GM18861 (cell line): ENCODE data around the gene TEPSIN.

Experiments used
- ATAC-seq: cut with Tn5 transposase; IDR thresholded peaks from one replicate; pipeline ENCODE4 v1.9.1; 2021; ENCODE audit not compliant: unreplicated experiment

Gene TEPSIN

DNA sequence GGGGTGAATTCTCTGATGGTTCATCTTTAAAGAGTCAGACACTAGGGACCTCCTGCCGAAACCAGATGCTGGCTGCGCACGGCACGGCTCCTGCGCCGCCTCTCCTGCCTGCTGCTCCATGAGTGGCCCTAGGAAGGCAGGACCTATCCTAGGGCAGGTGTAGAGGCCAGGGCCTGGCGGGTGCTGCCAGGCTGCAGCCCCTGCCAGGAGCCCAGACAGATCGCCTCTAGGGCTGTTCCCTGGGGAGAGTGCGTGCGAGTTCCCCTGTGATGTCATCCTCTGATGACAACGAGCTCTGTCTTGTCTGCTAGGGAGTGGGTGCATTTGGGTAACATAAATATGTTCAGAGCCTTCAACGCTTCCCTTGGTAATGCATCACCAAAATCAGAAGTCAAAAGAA is 32.4 kb upstream of the TEPSIN start:
- no peak for ATAC-seq

DNA sequence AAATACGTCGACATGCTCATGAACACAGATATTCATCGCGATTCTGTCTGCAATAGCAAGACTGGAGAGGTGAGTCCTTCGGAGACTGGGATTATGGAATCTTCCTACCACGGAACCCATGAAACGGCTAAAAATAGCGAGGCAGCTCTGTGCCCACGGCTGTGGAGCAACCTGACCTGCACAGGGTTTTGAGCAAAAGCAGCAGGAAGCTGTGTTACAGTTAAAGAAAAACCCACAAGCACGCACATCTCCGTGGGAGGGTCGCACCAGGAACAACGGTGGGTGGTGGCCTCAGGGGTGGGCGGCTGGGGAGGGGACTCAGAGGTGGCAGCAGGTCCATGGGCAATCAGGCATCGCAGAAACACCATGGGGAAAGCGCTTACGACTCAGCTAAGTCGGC is 31.4 kb upstream of the TEPSIN start:
- no peak for ATAC-seq

DNA sequence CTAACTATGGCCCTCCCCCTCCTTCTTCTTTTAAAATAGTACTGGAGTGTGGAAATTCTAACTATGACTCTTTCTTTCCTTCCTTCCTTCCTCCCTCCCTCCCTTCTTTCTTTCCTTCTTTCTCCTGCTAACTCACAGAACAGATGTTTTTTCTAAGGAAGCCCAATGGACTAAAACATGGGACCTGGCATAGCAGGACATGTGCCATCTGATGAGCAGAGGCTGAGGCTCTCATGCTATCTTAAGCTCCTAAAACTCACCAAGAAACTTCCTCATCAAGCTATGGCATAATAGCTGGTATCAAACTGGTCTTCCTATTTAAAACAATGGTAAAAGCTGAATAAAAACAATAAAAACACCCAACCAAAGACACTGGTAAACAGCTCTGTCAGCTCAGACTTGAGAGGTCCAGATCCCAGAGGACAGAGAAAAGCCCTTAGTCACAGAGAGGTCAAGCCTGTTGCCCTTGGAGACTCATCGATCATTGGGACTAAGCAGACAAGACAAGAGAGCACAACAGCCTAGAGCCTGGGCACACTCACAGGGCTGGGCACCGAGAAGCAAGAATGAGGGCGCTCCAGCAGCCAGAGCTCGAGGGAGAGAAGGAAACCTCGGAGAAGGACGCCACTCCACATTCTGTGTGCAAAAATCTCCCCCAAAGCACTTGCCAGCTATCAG is 28.7 kb upstream of the TEPSIN start:
- no peak for ATAC-seq

DNA sequence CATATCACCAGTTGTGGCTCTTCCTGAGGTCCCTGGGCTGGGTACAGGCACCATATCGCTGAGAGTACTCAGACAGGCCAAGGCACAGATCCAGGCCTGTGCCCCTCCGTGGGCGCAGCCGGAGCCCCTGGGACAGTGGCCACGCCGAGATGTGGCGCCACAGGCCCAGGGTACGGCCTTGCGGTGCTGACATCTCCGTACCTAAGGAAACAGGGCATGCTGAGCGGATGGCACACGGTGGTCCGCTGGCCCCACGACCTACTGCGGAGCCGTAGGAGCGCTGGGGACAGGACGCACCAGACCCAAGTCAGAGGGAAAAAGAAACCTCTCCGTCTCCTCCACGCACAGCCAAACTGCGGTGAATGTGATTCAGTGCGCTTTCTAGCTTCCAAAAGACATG is 26.7 kb upstream of the TEPSIN start:
- ATAC-seq = no peak

DNA sequence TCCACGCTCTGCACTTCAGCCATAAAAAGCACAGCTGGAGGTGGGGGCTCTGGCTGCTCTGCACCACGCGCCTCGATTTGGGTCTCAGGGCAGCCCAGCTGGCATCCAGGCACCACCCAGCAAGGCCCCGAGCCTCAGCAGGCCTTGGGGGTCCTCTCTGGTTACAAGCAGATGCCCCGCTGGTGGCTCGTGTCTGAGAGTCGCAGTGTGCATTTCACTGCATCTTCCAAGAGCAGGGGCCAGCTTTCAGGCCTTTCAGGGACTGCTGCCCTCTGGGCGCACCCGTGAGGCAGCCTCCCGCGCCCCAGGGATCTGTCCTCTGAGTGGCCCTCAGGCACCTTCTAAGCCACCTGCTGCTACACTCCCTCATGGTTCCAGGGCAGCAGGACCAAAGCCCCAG is 25.8 kb upstream of the TEPSIN start:
- ATAC-seq = no peak

DNA sequence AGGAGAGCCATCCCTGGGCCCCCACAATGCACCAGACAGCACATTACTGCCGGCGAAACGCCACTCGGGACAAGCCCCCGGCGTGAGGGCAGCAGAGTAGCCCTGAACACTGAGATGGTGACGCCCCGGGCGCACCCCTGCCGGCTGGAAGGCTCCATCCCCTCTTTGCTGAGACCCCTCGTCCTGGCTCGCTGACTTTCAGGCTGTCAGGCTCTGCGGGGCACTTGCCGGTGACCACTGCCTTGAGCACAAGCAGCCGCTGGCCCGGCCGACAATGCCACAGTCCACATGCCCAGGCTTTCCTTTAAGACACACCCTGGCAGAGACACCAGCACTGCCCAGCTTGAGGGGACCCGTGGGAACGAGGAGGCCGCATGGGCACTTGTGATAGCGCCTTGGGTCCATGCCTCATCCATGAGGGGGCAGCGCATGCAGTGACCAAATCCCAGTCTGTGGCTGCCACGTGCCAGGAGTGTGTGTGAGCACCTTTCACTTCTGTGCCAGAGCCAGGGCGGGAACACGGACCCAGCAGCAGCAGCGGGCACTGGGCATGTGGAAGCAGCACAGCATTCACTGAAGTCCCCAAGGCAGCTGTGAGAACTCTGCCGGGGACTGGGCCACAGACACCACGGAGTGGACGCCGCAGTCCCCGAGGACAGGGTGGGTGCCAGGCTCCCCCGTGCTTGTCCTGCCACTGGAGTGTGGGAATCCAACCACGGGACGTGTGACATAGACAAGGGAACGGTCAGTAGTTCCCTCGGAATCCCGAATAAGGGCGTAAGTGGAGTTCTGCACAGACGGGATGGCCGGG is 24.7 kb upstream of the TEPSIN start:
- ATAC-seq = no peak

DNA sequence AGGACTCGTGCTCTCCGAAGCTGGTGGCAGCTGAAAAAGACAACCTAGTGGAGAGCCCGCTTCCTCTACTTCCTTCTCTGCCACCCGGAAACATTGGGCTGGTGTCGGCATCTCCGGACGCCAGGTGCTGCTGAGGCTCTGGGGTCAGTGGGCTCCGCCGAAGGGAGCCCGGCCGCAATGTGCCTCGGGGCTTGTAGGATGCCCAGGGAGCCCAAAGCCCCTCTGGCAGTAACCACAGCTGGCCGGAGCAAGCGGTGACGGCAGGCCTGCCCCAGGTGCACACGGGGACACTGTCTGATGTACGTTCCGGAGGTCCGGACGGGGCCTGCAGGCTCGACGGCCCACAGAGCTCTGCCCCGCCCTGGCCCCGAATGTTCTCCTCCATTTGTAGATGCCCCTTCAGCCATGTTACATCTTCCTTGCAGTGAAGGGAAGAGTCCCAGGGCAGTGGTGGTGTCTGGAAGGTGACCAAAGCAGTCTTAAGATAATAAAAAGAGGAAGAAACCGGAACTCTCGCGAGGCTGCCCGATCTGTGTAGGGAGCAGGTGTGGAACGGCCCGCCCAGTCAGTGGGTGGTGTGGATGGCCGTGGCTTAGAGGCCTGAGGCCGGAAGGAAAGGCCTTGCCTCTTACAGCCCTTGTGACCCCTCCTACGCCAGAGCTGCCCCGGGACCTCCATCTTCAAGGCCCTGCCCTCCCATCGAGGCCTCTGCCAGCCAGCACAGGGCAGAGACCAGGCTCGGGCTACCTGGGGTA is 22.9 kb upstream of the TEPSIN start:
- no peak for ATAC-seq

DNA sequence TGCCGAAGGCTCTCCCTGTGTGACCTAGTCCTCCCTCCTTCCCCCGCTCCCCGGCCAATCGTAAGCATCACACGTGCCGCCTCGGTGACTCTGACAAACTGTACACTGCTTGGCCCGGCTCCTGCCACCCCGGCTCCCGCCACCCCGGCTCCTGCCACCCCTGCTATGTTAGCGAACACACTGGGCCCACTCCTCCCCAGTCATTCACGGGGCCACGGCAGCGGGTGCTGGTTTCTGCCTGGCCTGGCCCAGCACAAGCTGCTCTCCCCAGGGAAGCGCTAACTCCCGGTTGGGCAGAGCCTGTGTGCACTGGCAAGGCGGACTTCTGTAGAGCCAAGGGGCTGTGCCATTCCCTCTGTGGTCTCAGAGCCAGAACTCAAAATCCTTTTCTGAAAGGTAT is 22.2 kb upstream of the TEPSIN start:
- no peak for ATAC-seq

DNA sequence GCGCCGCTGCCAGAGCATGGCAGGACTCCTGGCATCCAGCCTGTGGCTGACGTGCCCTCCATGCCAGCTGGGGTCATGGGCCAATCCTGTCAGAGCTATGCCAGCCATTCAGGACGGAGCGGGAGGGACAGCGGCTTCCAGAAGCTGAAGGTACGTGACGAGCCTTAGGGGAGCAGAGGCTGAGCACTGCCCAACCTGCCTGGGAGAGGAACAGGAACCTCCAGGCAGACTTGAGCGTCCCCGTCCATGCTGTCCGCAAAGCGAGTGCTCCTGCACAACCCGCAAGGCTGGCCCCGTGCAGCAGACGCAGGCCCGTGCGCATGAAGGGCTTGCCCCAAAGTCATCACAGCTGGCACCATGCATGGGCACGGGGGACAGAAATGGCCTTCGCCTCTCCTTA is 21.8 kb upstream of the TEPSIN start:
- no peak for ATAC-seq

DNA sequence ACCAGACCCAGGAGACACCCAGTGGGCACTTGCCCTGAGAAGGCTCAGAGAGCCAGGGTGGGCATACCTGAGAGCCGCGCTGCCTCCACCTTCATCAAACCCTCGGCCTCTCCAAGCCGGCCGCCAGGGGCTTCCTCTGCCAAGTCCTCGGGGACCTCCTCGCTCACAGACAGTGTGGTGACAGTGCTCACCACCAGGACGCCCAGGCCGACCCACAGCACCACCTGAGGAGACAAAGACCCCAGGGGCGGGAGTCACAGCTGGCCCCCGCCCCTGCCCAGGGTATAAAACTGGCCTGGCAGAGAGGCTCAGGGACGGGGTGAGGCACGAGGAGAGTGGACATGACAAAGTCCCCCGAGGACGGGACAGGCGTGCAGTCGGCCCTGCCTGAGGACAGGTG is 21.3 kb upstream of the TEPSIN start:
- no peak for ATAC-seq

DNA sequence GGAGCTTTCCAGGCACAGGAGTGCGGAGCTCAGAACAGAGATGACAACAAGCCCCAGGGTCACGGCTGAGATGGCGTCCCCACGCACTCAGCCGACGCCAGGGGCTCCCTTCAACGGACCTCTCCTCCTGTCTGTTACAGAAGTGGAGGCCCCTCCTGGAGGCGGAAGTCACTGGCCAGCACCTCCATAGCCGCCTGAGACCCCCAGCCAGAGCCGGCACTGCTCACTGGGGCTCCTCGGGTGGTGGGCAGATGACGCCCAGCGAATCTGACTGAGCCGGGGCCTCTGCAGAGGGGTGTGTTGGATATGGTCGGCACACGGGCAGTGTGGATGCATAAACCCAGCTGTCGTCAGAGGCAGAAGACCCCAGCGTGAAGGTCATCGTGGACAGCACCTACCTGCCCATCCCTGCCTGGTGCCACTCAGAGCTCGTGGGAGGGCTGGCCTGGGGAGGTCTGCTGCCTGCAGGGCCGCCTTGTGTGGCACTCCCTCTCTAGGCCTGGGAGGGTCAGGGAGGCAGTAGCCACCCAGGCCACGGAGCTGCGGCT is 20.3 kb upstream of the TEPSIN start:
- ATAC-seq = no peak

DNA sequence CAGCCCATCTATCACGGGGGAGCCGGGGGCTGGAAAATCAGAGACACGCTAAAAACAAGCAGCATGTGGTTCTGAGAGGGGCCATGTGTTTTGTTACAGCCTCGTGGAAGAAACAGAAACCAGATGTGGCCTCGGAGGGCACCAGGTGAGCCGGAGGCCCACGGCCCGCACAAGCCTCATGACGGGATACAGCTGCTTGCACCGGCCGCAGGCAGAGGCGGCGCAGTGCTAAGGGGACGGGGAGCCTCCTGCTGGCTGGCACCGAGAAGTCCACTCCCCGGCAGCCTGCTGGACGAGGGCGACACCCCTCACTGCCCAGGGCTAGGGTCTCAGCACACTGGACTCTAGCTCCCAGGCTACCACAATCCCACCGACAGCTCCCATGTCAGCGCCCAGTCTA is 19.4 kb upstream of the TEPSIN start:
- no peak for ATAC-seq

DNA sequence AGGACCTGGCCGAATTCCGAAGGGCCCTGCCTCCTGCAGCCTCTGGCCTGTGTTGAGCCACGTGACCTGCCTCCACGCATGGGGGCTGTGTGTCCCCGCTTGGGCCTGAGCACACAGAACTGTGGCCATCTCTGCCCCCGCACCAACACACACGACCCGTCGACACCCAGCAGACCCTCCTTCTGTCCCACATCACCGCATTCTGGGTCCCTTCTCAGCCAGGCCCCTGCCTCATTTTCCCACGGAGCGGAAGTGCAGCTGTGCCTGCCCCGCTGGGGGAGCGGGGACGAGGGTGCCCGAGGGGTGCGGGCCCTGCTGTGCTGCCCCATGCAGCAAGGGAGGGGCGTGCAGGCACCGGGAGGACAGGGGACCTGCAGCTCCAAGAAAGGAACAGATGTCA is 18.7 kb upstream of the TEPSIN start:
- no peak for ATAC-seq

DNA sequence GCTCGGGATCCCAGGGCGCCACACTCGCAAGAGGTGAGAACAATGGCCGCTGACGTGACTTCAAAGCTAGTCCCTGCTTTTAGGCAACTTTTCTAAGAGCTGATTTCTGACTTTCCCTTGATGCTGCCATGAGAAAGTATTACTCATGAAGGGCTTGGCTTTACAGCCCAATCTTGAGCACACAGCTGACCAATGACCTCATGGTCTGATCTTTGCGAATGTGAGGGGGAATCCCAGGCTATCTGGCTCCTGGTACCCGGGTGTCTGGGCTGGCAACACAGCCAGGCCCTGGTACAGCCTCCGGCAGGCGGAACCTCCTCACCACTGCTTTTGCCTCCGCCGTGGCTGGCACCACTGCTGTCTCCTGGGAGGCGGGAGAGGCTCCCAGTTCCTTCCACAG is 17.8 kb upstream of the TEPSIN start:
- ATAC-seq = no peak

DNA sequence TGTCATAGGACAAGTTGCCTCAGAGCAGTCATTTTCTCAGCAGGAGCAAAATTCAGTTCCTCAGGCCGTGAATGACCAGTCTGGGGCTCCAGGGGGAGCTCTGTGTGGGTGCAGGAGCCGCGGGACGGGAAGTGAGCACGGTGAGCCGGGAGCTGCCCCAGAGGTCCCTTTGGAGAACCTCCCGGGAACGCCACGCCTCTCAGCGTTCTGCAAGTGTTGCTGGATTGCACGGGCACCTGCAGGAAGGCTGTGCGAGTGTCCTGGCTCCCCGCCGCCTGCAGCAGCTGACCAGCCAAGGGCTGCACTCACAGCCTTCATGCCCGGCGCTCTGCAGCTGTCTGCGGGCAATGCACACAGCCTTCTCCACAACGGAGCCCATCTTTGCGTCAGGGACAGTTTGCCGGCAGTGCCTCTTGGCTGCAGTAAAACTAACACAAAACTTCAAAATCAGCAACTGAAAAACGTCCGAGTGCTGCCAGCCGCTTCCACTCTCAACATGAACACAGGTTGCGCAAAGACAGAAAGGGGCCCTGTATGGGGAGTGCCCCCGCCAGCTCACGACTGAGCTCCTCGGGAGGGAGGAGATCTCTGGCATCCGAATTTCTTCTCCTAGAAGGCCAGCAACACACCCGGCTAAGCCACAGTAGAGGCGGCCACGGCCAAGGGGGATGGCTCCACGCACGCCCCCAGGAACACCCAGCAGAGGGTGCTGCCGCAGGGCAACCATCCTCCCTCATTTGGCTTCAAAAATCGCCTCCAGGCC is 16.3 kb upstream of the TEPSIN start:
- ATAC-seq = no peak

DNA sequence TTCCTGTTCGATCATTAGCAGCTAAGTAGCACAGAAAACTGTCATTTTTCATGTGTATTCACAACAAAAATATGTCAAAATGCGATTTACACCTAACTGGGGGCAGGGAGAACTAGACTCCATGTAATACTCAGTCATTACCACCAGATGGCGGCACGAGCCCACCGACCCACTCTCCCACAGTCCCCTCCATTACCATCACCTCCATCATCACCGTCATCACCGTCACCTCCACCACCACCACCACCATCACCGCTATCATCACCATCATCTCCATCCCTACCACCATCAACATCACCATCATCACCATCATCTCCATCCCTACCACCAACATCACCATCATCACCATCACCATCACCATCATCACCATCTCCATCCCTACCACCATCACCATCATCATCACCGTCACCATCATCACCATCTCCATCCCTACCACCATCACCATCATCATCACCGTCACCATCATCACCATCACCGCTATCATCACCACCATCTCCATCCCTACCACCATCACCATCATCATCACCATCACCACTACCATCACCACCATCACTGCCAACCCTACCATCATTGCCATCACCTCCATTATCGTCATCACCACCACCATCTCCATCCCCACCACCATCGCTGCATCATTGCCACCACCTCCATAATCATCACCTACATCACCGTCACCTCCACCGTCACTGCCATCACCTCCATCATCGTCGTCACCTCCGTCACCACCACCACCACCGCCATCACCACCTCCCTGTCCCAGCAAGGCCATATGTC is 14.7 kb upstream of the TEPSIN start:
- no peak for ATAC-seq

DNA sequence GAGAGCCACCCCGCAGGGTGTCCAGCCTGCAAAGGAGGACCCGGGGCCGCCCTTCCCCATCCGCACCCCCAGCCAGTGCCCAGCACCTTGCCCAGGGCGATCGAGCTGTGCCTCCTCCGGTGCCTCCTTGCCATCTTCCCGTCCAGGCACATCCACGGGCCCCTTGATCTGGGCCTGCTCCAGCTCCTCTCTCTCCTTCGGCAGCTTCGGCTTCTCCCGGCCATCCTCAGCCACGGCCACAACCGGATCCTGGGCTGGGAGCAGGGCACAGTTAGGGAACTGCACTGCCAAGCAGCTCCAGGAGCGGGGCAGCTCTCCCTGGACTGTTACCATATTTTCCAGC is 14.1 kb upstream of the TEPSIN start:
- ATAC-seq = no peak

DNA sequence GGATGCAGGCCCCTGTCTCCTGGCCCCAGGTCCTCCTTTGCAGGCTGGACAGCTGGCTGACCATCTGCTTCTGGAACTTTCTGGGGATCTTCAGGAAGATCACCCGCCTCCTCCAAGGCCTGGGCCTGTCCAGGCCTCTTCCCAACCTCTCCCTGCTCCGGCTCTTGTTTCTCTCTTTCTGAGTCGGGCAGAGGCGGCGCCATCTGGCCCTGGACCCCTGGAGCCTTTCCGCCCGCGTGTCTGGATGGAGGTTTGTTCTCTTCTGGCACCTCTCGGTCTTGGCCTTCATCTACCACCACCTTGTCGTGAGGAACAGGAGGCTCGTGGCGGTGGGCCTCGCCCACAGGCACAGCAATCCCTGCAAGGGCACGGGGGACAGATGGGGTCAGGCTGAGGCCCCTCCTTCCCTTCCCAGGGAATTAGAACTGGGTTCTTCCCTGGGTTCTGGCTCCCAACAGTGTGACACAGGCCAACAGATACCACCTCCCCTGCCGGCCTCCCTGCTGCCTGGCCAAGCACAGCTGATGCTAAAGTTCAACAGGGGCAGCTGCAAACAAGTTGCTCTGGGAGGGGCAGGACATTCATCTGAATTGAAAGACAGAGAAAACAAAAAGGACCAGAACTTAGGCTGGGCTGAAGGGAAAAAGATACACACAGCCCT is 13.6 kb upstream of the TEPSIN start:
- no peak for ATAC-seq

DNA sequence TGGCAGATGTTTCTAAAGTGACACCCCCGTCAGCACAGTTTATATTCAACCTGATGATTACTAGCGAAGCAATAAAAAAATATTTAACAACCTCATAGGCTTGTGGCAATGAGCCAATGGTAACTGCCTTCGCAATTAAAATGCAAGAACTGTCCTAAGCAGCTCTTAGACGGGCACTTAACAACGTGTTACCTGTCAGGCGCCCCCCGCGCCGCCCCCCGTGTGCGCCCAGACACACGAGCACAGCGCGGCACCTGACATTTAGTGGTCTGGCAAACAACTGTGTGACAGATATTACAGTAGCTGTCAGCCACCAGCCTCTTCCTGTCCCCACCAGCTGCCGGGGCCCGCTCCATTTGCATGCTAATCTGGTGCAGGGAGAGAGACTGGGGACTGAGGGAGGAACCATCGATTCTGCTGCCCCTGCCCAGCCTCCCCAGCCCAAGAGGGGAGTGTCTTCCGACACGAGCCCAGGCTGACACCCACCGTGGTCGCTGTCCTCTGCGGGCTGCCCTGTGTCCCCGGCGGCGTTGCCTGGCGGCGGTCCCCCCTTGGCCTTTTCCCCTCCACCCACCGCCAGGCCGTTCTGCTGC is 12.9 kb upstream of the TEPSIN start:
- no peak for ATAC-seq
